Kidney tubule cell (primary cell): Measurements from ENCODE around the gene ATP6V1C2.
"Not testable (repeated sequence)": the region's sequence is repeated elsewhere in the genome, so short reads cannot be mapped to it uniquely, and the experiment has no call there.

Experiments
- DNase-seq: peaks from one replicate; pipeline ENCODE4 v3.0.0-alpha.2; 2018; ENCODE audit warnings: low spot score

Gene ATP6V1C2

GRCh38 chr2:10786240-10786982, 65.0 kb downstream of the ATP6V1C2 start:
- DNase-seq: no peak

- DNase-seq: no peak
These were observed 65.9 kb downstream of the ATP6V1C2 start for GRCh38 chr2:10787176-10787968.

- no peak for DNase-seq
These were observed 67.4 kb downstream of the ATP6V1C2 start for GRCh38 chr2:10788855-10789254.

- DNase-seq: peak; percentile 89
These were observed 69.0 kb downstream of the ATP6V1C2 start for GRCh38 chr2:10790228-10790973.

- no peak for DNase-seq
These were observed 70.7 kb downstream of the ATP6V1C2 start for GRCh38 chr2:10792001-10792634.

DNA sequence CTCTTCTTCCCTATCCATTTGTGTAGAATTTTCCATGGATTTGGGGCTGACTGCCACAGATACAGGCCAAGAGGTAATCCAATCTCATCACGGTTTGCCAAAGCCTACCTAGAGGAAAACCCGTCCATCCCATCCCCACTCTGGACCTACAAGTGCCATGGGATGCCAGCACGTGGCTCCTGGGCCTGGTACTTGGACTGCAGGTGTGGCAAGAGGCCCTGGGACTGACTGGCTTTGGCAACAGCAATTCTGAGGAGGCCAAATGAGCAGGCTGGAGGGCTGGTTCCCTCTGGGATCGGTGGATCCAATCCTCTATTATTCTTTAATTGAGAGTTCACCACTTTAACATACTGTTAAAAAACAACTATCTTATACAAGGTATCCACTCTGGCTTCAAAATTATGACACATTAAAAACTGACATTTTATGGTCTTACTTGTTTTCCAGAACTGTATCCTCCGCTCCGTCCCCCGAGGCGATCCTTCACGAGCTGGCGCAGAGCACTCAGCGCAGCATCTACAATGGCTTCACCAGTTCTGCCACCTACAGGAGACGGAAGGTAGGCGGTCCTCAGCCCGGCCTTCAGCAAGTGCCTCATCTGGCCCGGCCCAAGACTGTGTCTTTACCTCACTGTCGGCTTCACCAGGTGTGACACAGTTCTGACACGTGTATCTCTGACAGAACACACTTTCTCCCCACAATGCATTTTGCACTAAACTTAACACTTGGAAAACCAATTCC, 71.4 kb downstream of the ATP6V1C2 start:
- no peak for DNase-seq

DNA sequence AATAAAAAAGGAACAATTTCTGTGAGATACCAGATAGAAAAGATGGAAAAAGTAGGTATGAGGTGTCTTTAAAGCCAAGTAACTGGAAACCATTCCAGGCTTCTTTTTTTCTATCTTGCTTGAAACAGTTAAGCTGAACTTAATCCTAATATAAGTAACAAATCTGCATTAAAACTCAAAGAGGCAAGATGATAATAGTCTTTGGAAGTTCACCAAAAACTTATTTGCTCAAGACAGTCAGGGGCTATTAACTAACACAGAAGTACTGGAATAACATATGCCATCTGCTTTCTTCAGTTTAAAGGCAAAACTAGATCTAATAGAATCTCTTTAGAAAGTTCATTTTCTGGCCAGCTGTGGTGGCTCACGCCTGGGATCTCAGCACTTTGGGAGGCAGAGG, 72.4 kb downstream of the ATP6V1C2 start:
- no peak for DNase-seq

GRCh38 chr2:10794876-10795275, 73.4 kb downstream of the ATP6V1C2 start:
- no peak for DNase-seq

DNA sequence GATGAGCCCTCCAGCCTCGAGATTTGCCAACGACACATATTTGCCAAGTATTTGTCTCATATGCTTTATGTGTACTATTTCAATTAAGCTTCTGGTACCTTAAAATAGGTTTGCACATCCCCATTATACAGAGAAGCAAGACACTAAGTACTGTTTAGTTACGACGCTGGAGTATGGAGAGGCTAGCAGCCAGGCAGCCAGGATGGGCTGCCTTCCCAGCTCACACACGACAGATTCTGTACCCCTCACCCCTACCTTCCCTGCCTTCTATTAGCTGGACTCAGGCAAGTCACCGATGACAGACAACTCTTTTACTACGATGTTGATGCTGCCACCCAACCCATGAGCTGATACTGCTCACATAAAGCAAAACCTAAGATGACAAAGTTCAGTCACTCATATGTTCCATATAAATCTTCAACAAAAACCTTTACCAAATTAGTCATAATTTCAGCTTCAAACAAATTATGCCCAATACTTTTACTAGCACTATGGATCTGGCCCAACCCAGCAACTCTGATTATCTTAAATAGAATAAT, 74.1 kb downstream of the ATP6V1C2 start:
- no peak for DNase-seq

DNA sequence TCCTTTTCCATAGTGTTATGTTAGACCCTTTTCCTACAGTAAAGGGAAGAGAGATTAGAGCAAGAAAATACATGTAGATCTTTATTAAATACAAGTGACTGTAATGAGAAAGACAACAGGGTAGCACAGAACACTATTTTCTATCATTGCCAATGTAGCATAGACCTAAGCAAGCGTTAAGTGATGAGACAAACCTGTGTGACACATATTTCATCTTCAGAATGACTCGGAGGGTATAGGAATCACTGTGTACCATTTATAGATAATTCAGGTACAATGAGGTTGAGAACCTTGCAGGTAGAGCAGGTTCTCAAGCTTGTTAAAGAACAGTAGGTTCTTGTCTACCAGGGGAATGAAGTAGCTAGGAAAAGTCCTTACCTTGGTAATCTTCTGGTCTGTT, 75.3 kb downstream of the ATP6V1C2 start:
- DNase-seq: no peak

DNA sequence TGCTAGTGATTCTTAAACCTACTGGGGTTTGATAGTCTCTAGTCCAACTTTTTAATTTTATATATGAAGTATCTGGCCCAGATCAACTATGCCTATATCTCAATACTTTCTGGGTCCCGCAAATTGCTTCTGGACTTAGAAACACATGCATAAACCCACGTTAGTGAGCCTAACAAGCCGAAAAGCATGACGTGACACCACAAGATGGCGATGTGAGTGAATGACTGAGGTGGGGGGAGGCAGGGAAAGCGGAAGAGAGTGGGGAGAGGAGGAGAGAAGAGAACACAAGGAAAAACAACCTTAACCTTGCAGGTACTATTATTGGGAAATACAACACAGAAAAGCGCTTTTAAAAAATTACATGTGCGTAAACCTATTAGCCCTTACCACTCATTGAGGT, 77.4 kb downstream of the ATP6V1C2 start:
- no peak for DNase-seq

GRCh38 chr2:10800163-10800562, 78.7 kb downstream of the ATP6V1C2 start:
- no peak for DNase-seq

DNA sequence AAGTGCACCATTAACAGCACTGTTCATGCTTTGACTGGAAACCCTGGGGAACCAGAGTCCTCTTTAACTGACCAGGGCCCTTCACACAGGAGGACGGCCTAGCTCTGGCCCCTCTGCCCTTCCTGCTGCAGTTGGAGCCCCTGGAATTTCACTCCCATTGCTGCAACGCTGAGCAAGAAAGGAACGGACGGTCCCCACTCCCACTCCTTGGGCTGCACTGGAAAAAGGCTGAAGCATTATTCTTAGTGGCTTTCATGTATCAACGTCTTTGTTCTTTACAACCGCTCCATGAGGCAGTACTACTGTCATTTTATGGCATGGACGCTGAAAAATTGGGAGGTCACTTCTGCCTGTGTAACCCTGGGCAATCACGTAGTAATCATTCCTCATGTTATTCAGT, 81.2 kb downstream of the ATP6V1C2 start:
- no peak for DNase-seq

- not testable (repeated sequence) for DNase-seq
These were observed 84.6 kb downstream of the ATP6V1C2 start for GRCh38 chr2:10805990-10806389.

DNA sequence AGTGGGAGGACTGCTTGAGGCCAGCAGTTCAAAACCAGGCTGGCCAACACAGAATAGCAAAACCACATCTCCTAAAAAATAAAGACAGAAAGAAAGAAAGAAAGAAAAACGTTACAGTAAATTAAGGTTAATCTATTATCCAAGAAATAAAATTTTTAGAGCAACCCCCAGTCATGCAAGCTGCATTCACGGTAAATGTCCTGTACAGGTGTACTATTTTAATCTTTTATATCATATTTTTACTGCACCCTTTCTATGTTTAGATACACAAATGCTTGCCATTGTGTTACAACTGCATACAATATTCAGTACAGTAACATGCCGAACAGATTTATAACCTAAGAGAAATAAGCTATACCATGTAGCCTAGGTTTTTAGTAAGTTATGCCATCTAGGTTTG, 85.1 kb downstream of the ATP6V1C2 start:
- no peak for DNase-seq

DNA sequence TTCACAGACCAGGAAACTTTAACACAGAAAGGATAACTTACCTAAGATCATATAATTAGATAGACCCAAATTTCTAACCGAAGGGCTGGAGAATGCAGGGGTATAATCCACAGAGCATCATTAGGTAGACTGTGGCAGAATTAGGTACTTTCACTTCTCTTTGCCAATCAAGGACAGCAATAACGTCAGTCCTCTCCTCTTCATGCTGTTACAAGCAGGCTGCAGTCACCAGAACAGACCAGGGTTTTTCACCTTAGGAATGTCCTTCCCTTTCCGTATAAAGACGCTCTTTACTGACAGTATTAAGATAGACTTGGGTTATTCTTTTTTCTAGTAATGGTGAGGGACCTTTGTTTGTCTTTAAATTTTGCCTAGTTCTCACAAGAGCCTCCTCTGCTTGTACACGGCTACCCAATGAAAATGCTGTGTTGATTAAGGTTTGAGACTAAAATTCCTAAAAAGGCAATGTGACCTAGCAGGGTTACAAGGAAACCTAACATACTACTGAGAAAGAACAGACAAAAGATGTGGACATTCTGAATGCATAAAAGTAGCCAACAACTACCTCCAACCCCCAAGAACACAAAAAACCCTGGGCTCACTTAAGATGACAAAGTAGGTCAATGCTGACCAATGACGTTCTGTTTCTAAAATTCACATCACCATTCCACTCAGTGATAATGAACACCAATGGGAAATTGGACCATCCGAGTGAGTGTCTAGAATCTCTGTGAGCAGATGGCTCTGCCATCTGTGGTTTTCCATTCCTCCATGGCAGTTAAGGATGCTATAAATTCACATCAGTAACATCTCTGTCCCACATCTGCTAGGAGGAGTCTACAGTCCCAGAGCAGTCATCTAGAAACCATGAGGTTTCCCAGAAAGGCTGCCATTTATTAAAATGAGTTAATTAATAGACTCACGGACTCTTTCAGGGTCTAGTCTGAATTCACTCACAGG, 89.1 kb downstream of the ATP6V1C2 start:
- DNase-seq: peak; percentile 35

- no peak for DNase-seq
These were observed 90.1 kb downstream of the ATP6V1C2 start for GRCh38 chr2:10811517-10811916.

DNA sequence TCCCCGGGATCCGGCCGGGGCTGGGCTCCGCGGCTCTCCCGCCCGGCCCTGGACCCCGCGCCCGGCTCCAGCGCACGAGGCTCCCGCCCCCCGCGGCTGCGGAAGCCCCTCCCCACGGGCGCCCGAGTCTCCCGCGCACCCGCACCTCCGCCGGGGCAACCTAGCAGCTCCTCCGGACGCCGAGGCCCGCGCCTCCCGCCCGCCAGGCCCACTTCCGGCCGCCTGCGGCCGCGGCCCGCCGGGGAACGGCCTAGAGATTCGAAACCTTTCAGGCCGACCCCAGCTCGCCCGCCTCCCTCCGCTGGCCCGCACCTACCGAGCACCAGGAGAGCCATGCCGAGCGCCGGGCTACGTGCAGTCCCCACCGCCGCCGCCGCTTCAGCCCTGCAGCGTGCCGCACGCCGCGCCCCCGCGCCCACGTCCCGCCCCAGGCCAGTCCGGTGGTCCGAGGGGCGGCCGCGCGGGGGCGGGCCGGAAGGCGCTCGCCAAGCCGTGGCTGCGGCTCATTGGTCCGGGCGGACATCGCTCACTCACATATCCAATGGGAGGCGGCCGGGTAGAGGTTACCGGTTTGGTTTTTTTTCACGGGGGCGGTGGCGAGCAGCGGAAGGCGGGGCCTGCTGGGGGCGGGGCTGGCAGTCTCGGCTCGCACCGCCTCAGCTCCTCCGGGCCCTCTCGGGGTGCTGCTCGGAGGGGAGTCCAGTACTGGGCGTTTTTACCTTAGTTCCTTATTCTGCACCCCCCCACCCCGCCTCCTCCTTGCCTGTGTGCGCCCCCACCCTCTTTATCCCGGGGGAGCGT, 91.1 kb downstream of the ATP6V1C2 start, which contains the start of gene PDIA6:
TSS of gene PDIA6 (minus strand) at position 424 of the 801 bp plus-strand sequence. CDS start at position 335, 89 bp downstream.
- DNase-seq: peak; percentile 97
